MM.1S (cell line): ENCODE measurements around the gene DCP1A.
"Not testable (repeated sequence)": the region's sequence is repeated elsewhere in the genome, so short reads cannot be mapped to it uniquely, and the experiment has no call there.

Experiments used
- DNase-seq: peaks from one replicate; pipeline ENCODE4 v3.0.0-alpha.2; 2015
- H2AFZ ChIP-seq: fragments of 300-600 bp; sonication (generic); 2 replicates; pipeline ENCODE4 v1.6.0; 2016; ENCODE audit warnings: antibody characterized with exemption, low read length
- H3F3A ChIP-seq: fragments of 300-600 bp; sonication (generic); 2 replicates; pipeline ENCODE4 v1.6.1; 2016; ENCODE audit warnings: mild to moderate bottlenecking, antibody characterized with exemption, low read length, moderate library complexity, mixed read lengths; ENCODE audit not compliant: insufficient read depth
- H3K27ac ChIP-seq: fragments of 300-600 bp; sonication (generic); 2 replicates; pipeline ENCODE4 v1.5.1; 2016; ENCODE audit warnings: mild to moderate bottlenecking, low read length
- H3K27me3 ChIP-seq: fragments of 300-600 bp; sonication (generic); replicated peaks from 2 replicates; pipeline ENCODE4 v1.6.0; 2016; ENCODE audit warnings: low read length; ENCODE audit not compliant: insufficient read depth
- H3K36me3 ChIP-seq: fragments of 300-600 bp; sonication (generic); replicated peaks from 2 replicates; pipeline ENCODE4 v1.6.1; 2016; ENCODE audit warnings: mild to moderate bottlenecking, low read length, mixed read lengths; ENCODE audit not compliant: insufficient read depth
- H3K4me1 ChIP-seq: fragments of 300-600 bp; sonication (generic); 2 replicates; pipeline ENCODE4 v1.6.1; 2016; ENCODE audit warnings: low read length, mixed read lengths
- H3K4me2 ChIP-seq: fragments of 300-600 bp; sonication (generic); 2 replicates; pipeline ENCODE4 v1.6.0; 2016; ENCODE audit warnings: low read depth, low read length
- H3K4me3 ChIP-seq: fragments of 300-600 bp; sonication (generic); 2 replicates; pipeline ENCODE4 v1.5.1; 2016; ENCODE audit warnings: low read length, mixed read lengths
- H3K79me2 ChIP-seq: fragments of 300-600 bp; sonication (generic); 2 replicates; pipeline ENCODE4 v1.6.1; 2016; ENCODE audit warnings: mixed run types, low read length, mixed read lengths
- H3K9ac ChIP-seq: fragments of 300-600 bp; sonication (generic); 2 replicates; pipeline ENCODE4 v1.6.1; 2016; ENCODE audit warnings: low read length, mixed read lengths
- H3K9me2 ChIP-seq: fragments of 300-600 bp; sonication (generic); replicated peaks from 2 replicates; pipeline ENCODE4 v1.6.1; 2016; ENCODE audit warnings: mild to moderate bottlenecking, low read length, mixed read lengths; ENCODE audit not compliant: insufficient read depth
- H3K9me3 ChIP-seq: fragments of 300-600 bp; sonication (generic); replicated peaks from 2 replicates; pipeline ENCODE4 v1.6.1; 2016; ENCODE audit warnings: mild to moderate bottlenecking, low read length, mixed read lengths; ENCODE audit not compliant: insufficient read depth
- H4K20me1 ChIP-seq: fragments of 300-600 bp; sonication (generic); 2 replicates; pipeline ENCODE4 v1.6.1; 2016; ENCODE audit warnings: mild to moderate bottlenecking, low read length, moderate library complexity, mixed read lengths; ENCODE audit not compliant: insufficient read depth
- EZH2 ChIP-seq: fragments of 300-600 bp; sonication (generic); optimal IDR thresholded peaks from 2 replicates; pipeline ENCODE3; 2017; ENCODE audit warnings: low read depth, mild to moderate bottlenecking, antibody characterized with exemption, low read length, mixed read lengths
- EZH2phosphoT487 ChIP-seq: fragments of 300-600 bp; sonication (generic); IDR thresholded peaks from 2 replicates; pipeline ENCODE4 v1.6.1; 2018; ENCODE audit warnings: antibody characterized with exemption, low read length
- TF ChIP-seq, protein P1 (sequence below): fragments of 300-600 bp; sonication (generic); IDR thresholded peaks from 2 replicates; pipeline ENCODE4 v1.5.1; 2016; ENCODE audit warnings: antibody characterized with exemption, low read length, mixed read lengths

The DCP1A gene

GRCh38 chr3:53354945-53355498, 7.7 kb upstream of the DCP1A start:
- Histone ChIP-seq H3K36me3 (no peaks in the 10 kb centered on the region), H2AFZ (no peak overlapping the region), H3K79me2 (no peaks in the 10 kb centered on the region), H3K9me2 (no peaks in the 10 kb centered on the region), H3K4me3 (no peak overlapping the region), H3F3A (no peaks in the 10 kb centered on the region), H4K20me1 (no peaks in the 10 kb centered on the region), H3K27me3 (no peaks in the 10 kb centered on the region), H3K27ac (no peak overlapping the region), H3K9ac (no peak overlapping the region), H3K4me2 (no peak overlapping the region), H3K4me1 (no peaks in the 10 kb centered on the region), H3K9me3 (no peaks in the 10 kb centered on the region)
- TF ChIP-seq EZH2 (no peak), EZH2phosphoT487 (no peak)
- TF ChIP-seq, protein P1, sequence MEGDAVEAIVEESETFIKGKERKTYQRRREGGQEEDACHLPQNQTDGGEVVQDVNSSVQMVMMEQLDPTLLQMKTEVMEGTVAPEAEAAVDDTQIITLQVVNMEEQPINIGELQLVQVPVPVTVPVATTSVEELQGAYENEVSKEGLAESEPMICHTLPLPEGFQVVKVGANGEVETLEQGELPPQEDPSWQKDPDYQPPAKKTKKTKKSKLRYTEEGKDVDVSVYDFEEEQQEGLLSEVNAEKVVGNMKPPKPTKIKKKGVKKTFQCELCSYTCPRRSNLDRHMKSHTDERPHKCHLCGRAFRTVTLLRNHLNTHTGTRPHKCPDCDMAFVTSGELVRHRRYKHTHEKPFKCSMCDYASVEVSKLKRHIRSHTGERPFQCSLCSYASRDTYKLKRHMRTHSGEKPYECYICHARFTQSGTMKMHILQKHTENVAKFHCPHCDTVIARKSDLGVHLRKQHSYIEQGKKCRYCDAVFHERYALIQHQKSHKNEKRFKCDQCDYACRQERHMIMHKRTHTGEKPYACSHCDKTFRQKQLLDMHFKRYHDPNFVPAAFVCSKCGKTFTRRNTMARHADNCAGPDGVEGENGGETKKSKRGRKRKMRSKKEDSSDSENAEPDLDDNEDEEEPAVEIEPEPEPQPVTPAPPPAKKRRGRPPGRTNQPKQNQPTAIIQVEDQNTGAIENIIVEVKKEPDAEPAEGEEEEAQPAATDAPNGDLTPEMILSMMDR: no peak
- DNase-seq: no peak

DNA sequence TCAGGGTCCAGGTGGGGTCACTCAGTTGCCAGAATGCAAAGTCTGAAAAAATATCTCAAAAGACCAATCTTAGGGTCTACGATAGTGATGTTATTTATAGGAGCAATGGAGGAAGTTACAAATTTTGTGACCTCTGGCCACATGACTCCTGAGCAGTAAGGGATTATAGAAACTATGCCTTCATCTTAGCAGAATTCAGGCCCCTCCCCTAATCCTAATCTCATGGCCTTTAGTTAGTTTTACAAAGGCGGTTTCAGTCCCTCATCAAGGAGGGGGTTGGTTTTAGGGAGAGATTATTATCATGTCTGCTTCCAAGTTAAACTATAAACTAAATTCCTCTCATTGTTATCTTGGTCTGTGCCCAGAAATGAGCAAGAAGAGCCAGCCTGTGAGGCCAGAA, 5.9 kb upstream of the DCP1A start:
- no peaks in the 10 kb centered on the region for H3K4me1 ChIP-seq
- no peak for DNase-seq
- no peaks in the 10 kb centered on the region for H3K9me2 ChIP-seq
- no peak overlapping the region for H2AFZ ChIP-seq
- H3F3A ChIP-seq: no peaks in the 10 kb centered on the region
- no peak overlapping the region for H3K27ac ChIP-seq
- H3K4me3 ChIP-seq: no peak overlapping the region
- H3K79me2 ChIP-seq: no peaks in the 10 kb centered on the region
- no peaks in the 10 kb centered on the region for H3K36me3 ChIP-seq
- TF ChIP-seq EZH2phosphoT487 (no peak), EZH2 (no peak)
- TF ChIP-seq, protein P1: no peak
- H3K27me3 ChIP-seq: no peaks in the 10 kb centered on the region
- H3K9ac ChIP-seq: no peak overlapping the region
- no peaks in the 10 kb centered on the region for H4K20me1 ChIP-seq
- no peaks in the 10 kb centered on the region for H3K9me3 ChIP-seq
- no peak overlapping the region for H3K4me2 ChIP-seq

DNA sequence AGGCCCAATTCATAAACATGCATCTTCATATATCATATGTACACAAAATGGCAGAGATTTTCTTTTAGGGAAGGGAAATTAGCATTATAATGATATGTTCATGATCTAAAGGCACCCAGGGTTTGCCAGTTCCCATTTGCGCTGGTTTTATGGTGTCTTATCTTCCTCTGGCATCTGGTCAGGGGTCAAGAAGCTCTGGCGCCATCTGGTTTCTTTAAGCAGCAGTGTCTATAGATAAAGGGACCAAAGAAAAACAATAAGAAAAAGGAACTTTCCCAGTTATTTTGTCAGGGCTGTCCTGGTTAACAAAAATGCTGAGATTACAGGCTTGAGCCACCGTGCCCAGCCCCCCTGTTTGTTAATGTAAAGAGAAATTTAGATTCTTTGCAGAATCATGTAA, 3.3 kb upstream of the DCP1A start:
- H3K4me1 ChIP-seq: peaks cover 2% of the 10 kb centered on the region
- H3K27ac ChIP-seq: no peak overlapping the region
- H3K36me3 ChIP-seq: no peaks in the 10 kb centered on the region
- no peaks in the 10 kb centered on the region for H3K9me2 ChIP-seq
- peaks cover 17% of the 10 kb centered on the region for H3K79me2 ChIP-seq
- no peaks in the 10 kb centered on the region for H3K27me3 ChIP-seq
- no peaks in the 10 kb centered on the region for H3K9me3 ChIP-seq
- DNase-seq: peak; percentile 29
- H4K20me1 ChIP-seq: no peaks in the 10 kb centered on the region
- no peak overlapping the region for H3K9ac ChIP-seq
- H3F3A ChIP-seq: no peaks in the 10 kb centered on the region
- H3K4me2 ChIP-seq: no peak overlapping the region
- H2AFZ ChIP-seq: no peak overlapping the region
- no peak overlapping the region for H3K4me3 ChIP-seq
- TF ChIP-seq, protein P1: peak; percentile 35
- no peak for TF ChIP-seq EZH2

DNA sequence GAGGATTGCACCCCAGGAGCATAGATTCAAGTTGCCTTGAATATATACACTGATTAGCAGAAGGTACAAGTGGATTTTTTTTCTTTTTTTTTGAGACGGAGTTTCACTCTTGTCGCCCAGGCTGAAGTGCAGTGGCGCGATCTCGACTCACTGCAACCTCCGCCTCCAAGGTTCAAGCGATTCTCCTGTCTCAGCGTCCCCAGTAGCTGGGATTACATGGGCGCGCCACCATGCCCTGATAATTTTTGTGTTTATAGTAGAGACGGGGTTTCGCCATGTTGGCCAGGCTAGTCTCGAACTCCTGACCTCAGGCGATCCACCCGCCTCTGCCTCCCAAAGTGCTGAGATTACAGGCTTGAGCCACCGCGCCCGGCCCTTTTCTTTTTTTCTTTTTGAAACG, 775 bp upstream of the DCP1A start:
- H3K4me2 ChIP-seq: peak overlapping the region; percentile 87
- H4K20me1 ChIP-seq, H3K9me2 ChIP-seq, H3K27me3 ChIP-seq, H3K9me3 ChIP-seq, H3K36me3 ChIP-seq, DNase-seq, H3K4me1 ChIP-seq, H3F3A ChIP-seq: not testable (repeated sequence)
- peak overlapping the region; percentile 96 for H2AFZ ChIP-seq
- peak overlapping the region; percentile 56; the same call in 1 of the 2 replicates for H3K27ac ChIP-seq
- peak overlapping the region; percentile 92 for H3K4me3 ChIP-seq
- peak overlapping the region; percentile 88; the same call in 1 of the 2 replicates for H3K9ac ChIP-seq
- H3K79me2 ChIP-seq: peaks cover 40% of the 10 kb centered on the region
